GM23338 (cell line): ENCODE measurements around the gene PIGP. TPM values are rescaled to one million over a fixed set of nuclear protein-coding genes. Genes with fewer than 3 reads are reported as not detected.
A peak's percentile ranks its signal among the peaks of the same experiment; 100 is the strongest.

Source experiments
- ATAC-seq: fragments of 200-7000 bp; cut with Tn5 transposase; 3 replicates; pipeline ENCODE4 v1.9.1; 2020
- DNase-seq: peaks from one replicate; pipeline ENCODE4 v3.0.0-alpha.2; 2015; ENCODE audit warnings: low spot score
- H2AFZ ChIP-seq: fragments of 200-600 bp; sonication (generic); 2 replicates; pipeline ENCODE4 v1.8.0; 2016; ENCODE audit warnings: antibody characterized with exemption, mild to moderate bottlenecking, moderate library complexity
- H3F3A ChIP-seq: fragments of 200-600 bp; sonication (generic); replicated peaks from 2 replicates; pipeline ENCODE4 v1.8.0; 2017; ENCODE audit warnings: antibody characterized with exemption, mixed run types, low read depth
- H3K27ac ChIP-seq: fragments of 200-600 bp; sonication (generic); 2 replicates; pipeline ENCODE4 v1.6.1; 2016; ENCODE audit warnings: low read depth
- H3K27me3 ChIP-seq: fragments of 200-600 bp; sonication (generic); 2 replicates; pipeline ENCODE4 v1.8.0; 2016; ENCODE audit warnings: mild to moderate bottlenecking, mixed run types, moderate library complexity; ENCODE audit not compliant: insufficient read depth
- H3K36me3 ChIP-seq: fragments of 200-600 bp; sonication (generic); 2 replicates; pipeline ENCODE4 v1.8.0; 2016; ENCODE audit warnings: mild to moderate bottlenecking; ENCODE audit not compliant: insufficient read depth
- H3K4me1 ChIP-seq: fragments of 200-600 bp; sonication (generic); 2 replicates; pipeline ENCODE4 v1.8.0; 2016; ENCODE audit warnings: mild to moderate bottlenecking, moderate library complexity; ENCODE audit not compliant: insufficient read depth
- H3K4me2 ChIP-seq: fragments of 200-600 bp; sonication (generic); 2 replicates; pipeline ENCODE4 v1.7.1; 2017; ENCODE audit warnings: mixed run types
- H3K4me3 ChIP-seq: fragments of 200-600 bp; sonication (generic); 2 replicates; pipeline ENCODE4 v1.6.1; 2016; ENCODE audit warnings: mixed run types
- H3K79me2 ChIP-seq: fragments of 200-600 bp; sonication (generic); replicated peaks from 2 replicates; pipeline ENCODE4 v1.8.0; 2017; ENCODE audit warnings: mild to moderate bottlenecking; ENCODE audit not compliant: insufficient read depth
- H3K9me2 ChIP-seq: fragments of 200-600 bp; sonication (generic); 2 replicates; pipeline ENCODE4 v1.8.0; 2017; ENCODE audit not compliant: insufficient read depth
- H4K20me1 ChIP-seq: fragments of 200-600 bp; sonication (generic); replicated peaks from 2 replicates; pipeline ENCODE4 v1.8.0; 2017; ENCODE audit warnings: mild to moderate bottlenecking; ENCODE audit not compliant: insufficient read depth
- H3K27ac Mint-ChIP-seq: 2 replicates; pipeline ENCODE4 v1.8.0; 2020; ENCODE audit warnings: inconsistent platforms, mild to moderate bottlenecking, moderate library complexity, mixed read lengths
- H3K27me3 Mint-ChIP-seq: 3 replicates; pipeline ENCODE4 v1.8.0; 2022; ENCODE audit warnings: low read depth, mild to moderate bottlenecking, moderate library complexity, mixed read lengths, inconsistent platforms; ENCODE audit not compliant: insufficient read depth, poor library complexity
- H3K36me3 Mint-ChIP-seq: 3 replicates; pipeline ENCODE4 v1.8.0; 2021; ENCODE audit warnings: low read depth, mild to moderate bottlenecking, inconsistent platforms, moderate library complexity, mixed read lengths
- H3K4me1 Mint-ChIP-seq: 3 replicates; pipeline ENCODE4 v1.8.0; 2020; ENCODE audit warnings: mild to moderate bottlenecking, inconsistent platforms, mixed read lengths
- H3K4me3 Mint-ChIP-seq: 3 replicates; pipeline ENCODE4 v1.8.0; 2021; ENCODE audit warnings: moderate library complexity, mild to moderate bottlenecking, inconsistent platforms, mixed read lengths
- H3K9me3 Mint-ChIP-seq: 3 replicates; pipeline ENCODE4 v1.8.0; 2020; ENCODE audit warnings: moderate library complexity, mild to moderate bottlenecking, inconsistent platforms, mixed read lengths
- CREB1 ChIP-seq: fragments of 250-450 bp; sonication (Bioruptor Pico); IDR thresholded peaks from 2 replicates; pipeline ENCODE4 v1.5.0; 2020; ENCODE audit warnings: low read depth, mild to moderate bottlenecking, moderate library complexity
- EZH2 ChIP-seq: fragments of 200-600 bp; sonication (generic); IDR thresholded peaks from one replicate; pipeline ENCODE4 v1.8.0; 2017; ENCODE audit warnings: antibody characterized with exemption, mild to moderate bottlenecking, low read depth; ENCODE audit not compliant: unreplicated experiment
- EZH2phosphoT487 ChIP-seq: fragments of 200-600 bp; sonication (generic); IDR thresholded peaks from one replicate; pipeline ENCODE4 v1.8.1; 2018; ENCODE audit warnings: antibody characterized with exemption; ENCODE audit not compliant: unreplicated experiment
- JUNB ChIP-seq: IDR thresholded peaks from one replicate; pipeline ENCODE4 v1.6.1; 2016; ENCODE audit warnings: antibody characterized with exemption; ENCODE audit not compliant: unreplicated experiment
- NANOG ChIP-seq: IDR thresholded peaks from 2 replicates; pipeline ENCODE4 v1.6.1; 2016; ENCODE audit warnings: antibody characterized with exemption, borderline replicate concordance
- POLR2AphosphoS5 ChIP-seq: IDR thresholded peaks from 2 replicates; pipeline ENCODE4 v1.6.1; 2016; ENCODE audit warnings: antibody characterized with exemption, low read depth
- STAT1 ChIP-seq: IDR thresholded peaks from one replicate; pipeline ENCODE4 v1.6.1; 2016; ENCODE audit warnings: antibody characterized with exemption; ENCODE audit not compliant: unreplicated experiment
- ZNF114 ChIP-seq: fragments of 250-450 bp; sonication (Bioruptor Pico); IDR thresholded peaks from 2 replicates; pipeline ENCODE4 v1.5.0; 2020; ENCODE audit warnings: mild to moderate bottlenecking, moderate library complexity
- ZNF331 ChIP-seq: fragments of 250-450 bp; sonication (Bioruptor Pico); IDR thresholded peaks from 2 replicates; pipeline ENCODE4 v1.5.0; 2020; ENCODE audit warnings: low read depth, mild to moderate bottlenecking, moderate library complexity
- polyA plus RNA-seq: library from polyadenylated mRNA; unstranded; fragments of >200 nt; fragmentation: Nextera tagmentation; extraction: Ambion mirVana; gene quantifications from 2 replicates; pipeline ENCODE4 v1.2.1, GENCODE V29; 2016
- total RNA-seq: library from RNA; depleted of rRNA; stranded (reverse); fragments of >200 nt; shearing (Covaris generic); gene quantifications from 2 replicates; pipeline ENCODE4 v1.2.3, GENCODE V29; 2014
- TF ChIP-seq, protein P1 (sequence below), 2 experiments: fragments of 200-600 bp in 1 of 2; sonication (generic) in 1 of 2; conservative IDR thresholded peaks; 2 replicates each; pipeline versions ENCODE4 v1.5.1 to v1.6.1; 2016 to 2017; ENCODE audit warnings: antibody characterized with exemption in 2 of 2, low read depth in 2 of 2, mild to moderate bottlenecking in 2 of 2, moderate library complexity in 1 of 2
- TF ChIP-seq, protein P2 (sequence below): fragments of 250-450 bp; sonication (Bioruptor Pico); IDR thresholded peaks from 2 replicates; pipeline ENCODE4 v1.5.0; 2020; ENCODE audit warnings: mild to moderate bottlenecking, moderate library complexity
- TF ChIP-seq, protein P3 (sequence below): IDR thresholded peaks from 2 replicates; pipeline ENCODE4 v1.6.1; 2016; ENCODE audit warnings: antibody characterized with exemption
- TF ChIP-seq, protein P4 (sequence below): IDR thresholded peaks from one replicate; pipeline ENCODE4 v1.6.1; 2018; ENCODE audit warnings: antibody characterized with exemption; ENCODE audit not compliant: unreplicated experiment

Gene PIGP
- total and polyA plus RNA-seq, 2 experiments from 2014 or later, result 5.2 to 19.6 TPM

DNA sequence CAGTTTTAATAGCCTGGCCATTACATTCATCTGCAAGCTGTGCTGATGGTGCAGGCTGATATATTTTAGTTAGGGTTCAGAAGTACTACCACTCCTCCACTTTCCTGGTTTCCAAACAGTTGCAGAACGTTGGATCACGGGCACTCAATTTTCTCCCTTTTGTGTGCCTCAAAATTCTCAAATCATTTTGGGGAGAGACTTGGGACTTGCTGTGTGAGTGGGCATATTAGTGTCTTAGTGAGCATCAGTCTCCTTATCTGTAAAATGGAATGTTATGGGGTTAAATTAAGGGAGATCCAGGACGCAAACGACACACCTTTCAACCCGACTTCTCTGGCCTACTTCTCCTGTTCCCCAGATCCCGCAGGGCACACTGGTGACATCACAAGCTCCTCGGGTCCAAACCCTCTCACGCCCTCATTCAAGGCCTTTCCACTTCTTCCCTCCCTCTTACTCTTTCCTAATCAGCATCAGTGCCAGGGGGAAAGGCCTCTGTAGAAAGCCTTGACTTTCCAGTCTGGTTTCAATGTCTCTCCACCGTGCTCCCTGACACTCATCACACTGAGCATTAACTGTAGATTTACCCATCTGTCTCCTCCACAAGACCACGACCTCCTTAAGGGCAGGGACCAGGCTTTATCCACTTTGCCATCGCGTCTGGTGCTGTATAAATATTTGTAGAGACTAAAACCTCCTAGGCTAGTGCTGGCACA is 1.2 kb downstream of the PIGP start:
- Mint-ChIP-seq H3K27me3 (peaks cover 31% of the 10 kb centered on the region), H3K4me1 (peaks cover 20% of the 10 kb centered on the region), H3K4me3 (peak overlapping the region; percentile 68), H3K27ac (no peak overlapping the region), H3K9me3 (peaks cover 3% of the 10 kb centered on the region; the same call in 1 of the 3 replicates), H3K36me3 (peaks cover 12% of the 10 kb centered on the region)
- H3K79me2 ChIP-seq, result peaks cover 11% of the 10 kb centered on the region
- peaks cover 4% of the 10 kb centered on the region for H4K20me1 ChIP-seq
- H3K27ac ChIP-seq, result no peak overlapping the region
- peaks cover 5% of the 10 kb centered on the region; the same call in 1 of the 2 replicates for H3K4me1 ChIP-seq
- no peaks in the 10 kb centered on the region for H3K36me3 ChIP-seq
- peaks cover 44% of the 10 kb centered on the region for H3K27me3 ChIP-seq
- H3K9me2 ChIP-seq, result no peaks in the 10 kb centered on the region
- H2AFZ ChIP-seq, result peak overlapping the region; percentile 90
- peak overlapping the region; percentile 72 for H3K4me3 ChIP-seq
- peak overlapping the region; percentile 78 for H3K4me2 ChIP-seq
- DNase-seq (peak; percentile 20), ATAC-seq (no peak; the same call in 2 of the 3 replicates)
- no peak for TF ChIP-seq CREB1 (CRISPR knock-in tag)
- TF ChIP-seq, protein P1, sequence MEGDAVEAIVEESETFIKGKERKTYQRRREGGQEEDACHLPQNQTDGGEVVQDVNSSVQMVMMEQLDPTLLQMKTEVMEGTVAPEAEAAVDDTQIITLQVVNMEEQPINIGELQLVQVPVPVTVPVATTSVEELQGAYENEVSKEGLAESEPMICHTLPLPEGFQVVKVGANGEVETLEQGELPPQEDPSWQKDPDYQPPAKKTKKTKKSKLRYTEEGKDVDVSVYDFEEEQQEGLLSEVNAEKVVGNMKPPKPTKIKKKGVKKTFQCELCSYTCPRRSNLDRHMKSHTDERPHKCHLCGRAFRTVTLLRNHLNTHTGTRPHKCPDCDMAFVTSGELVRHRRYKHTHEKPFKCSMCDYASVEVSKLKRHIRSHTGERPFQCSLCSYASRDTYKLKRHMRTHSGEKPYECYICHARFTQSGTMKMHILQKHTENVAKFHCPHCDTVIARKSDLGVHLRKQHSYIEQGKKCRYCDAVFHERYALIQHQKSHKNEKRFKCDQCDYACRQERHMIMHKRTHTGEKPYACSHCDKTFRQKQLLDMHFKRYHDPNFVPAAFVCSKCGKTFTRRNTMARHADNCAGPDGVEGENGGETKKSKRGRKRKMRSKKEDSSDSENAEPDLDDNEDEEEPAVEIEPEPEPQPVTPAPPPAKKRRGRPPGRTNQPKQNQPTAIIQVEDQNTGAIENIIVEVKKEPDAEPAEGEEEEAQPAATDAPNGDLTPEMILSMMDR (conservative IDR thresholded peaks at IDR 0.05; ENCODE audit: low read depth in 2 of 2), result no peak
- TF ChIP-seq, protein P2, sequence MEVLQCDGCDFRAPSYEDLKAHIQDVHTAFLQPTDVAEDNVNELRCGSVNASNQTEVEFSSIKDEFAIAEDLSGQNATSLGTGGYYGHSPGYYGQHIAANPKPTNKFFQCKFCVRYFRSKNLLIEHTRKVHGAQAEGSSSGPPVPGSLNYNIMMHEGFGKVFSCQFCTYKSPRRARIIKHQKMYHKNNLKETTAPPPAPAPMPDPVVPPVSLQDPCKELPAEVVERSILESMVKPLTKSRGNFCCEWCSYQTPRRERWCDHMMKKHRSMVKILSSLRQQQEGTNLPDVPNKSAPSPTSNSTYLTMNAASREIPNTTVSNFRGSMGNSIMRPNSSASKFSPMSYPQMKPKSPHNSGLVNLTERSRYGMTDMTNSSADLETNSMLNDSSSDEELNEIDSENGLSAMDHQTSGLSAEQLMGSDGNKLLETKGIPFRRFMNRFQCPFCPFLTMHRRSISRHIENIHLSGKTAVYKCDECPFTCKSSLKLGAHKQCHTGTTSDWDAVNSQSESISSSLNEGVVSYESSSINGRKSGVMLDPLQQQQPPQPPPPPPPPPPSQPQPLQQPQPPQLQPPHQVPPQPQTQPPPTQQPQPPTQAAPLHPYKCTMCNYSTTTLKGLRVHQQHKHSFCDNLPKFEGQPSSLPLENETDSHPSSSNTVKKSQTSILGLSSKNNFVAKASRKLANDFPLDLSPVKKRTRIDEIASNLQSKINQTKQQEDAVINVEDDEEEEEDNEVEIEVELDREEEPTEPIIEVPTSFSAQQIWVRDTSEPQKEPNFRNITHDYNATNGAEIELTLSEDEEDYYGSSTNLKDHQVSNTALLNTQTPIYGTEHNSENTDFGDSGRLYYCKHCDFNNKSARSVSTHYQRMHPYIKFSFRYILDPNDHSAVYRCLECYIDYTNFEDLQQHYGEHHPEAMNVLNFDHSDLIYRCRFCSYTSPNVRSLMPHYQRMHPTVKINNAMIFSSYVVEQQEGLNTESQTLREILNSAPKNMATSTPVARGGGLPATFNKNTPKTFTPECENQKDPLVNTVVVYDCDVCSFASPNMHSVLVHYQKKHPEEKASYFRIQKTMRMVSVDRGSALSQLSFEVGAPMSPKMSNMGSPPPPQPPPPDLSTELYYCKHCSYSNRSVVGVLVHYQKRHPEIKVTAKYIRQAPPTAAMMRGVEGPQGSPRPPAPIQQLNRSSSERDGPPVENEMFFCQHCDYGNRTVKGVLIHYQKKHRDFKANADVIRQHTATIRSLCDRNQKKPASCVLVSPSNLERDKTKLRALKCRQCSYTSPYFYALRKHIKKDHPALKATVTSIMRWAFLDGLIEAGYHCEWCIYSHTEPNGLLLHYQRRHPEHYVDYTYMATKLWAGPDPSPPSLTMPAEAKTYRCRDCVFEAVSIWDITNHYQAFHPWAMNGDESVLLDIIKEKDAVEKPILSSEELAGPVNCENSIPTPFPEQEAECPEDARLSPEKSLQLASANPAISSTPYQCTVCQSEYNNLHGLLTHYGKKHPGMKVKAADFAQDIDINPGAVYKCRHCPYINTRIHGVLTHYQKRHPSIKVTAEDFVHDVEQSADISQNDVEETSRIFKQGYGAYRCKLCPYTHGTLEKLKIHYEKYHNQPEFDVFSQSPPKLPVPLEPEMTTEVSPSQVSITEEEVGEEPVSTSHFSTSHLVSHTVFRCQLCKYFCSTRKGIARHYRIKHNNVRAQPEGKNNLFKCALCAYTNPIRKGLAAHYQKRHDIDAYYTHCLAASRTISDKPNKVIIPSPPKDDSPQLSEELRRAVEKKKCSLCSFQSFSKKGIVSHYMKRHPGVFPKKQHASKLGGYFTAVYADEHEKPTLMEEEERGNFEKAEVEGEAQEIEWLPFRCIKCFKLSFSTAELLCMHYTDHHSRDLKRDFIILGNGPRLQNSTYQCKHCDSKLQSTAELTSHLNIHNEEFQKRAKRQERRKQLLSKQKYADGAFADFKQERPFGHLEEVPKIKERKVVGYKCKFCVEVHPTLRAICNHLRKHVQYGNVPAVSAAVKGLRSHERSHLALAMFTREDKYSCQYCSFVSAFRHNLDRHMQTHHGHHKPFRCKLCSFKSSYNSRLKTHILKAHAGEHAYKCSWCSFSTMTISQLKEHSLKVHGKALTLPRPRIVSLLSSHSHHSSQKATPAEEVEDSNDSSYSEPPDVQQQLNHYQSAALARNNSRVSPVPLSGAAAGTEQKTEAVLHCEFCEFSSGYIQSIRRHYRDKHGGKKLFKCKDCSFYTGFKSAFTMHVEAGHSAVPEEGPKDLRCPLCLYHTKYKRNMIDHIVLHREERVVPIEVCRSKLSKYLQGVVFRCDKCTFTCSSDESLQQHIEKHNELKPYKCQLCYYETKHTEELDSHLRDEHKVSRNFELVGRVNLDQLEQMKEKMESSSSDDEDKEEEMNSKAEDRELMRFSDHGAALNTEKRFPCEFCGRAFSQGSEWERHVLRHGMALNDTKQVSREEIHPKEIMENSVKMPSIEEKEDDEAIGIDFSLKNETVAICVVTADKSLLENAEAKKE (CRISPR knock-in tag), result no peak
- TF ChIP-seq ZNF114 (CRISPR knock-in tag), result no peak
- TF ChIP-seq, protein P3, sequence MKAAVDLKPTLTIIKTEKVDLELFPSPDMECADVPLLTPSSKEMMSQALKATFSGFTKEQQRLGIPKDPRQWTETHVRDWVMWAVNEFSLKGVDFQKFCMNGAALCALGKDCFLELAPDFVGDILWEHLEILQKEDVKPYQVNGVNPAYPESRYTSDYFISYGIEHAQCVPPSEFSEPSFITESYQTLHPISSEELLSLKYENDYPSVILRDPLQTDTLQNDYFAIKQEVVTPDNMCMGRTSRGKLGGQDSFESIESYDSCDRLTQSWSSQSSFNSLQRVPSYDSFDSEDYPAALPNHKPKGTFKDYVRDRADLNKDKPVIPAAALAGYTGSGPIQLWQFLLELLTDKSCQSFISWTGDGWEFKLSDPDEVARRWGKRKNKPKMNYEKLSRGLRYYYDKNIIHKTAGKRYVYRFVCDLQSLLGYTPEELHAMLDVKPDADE, result no peak
- TF ChIP-seq, protein P4, sequence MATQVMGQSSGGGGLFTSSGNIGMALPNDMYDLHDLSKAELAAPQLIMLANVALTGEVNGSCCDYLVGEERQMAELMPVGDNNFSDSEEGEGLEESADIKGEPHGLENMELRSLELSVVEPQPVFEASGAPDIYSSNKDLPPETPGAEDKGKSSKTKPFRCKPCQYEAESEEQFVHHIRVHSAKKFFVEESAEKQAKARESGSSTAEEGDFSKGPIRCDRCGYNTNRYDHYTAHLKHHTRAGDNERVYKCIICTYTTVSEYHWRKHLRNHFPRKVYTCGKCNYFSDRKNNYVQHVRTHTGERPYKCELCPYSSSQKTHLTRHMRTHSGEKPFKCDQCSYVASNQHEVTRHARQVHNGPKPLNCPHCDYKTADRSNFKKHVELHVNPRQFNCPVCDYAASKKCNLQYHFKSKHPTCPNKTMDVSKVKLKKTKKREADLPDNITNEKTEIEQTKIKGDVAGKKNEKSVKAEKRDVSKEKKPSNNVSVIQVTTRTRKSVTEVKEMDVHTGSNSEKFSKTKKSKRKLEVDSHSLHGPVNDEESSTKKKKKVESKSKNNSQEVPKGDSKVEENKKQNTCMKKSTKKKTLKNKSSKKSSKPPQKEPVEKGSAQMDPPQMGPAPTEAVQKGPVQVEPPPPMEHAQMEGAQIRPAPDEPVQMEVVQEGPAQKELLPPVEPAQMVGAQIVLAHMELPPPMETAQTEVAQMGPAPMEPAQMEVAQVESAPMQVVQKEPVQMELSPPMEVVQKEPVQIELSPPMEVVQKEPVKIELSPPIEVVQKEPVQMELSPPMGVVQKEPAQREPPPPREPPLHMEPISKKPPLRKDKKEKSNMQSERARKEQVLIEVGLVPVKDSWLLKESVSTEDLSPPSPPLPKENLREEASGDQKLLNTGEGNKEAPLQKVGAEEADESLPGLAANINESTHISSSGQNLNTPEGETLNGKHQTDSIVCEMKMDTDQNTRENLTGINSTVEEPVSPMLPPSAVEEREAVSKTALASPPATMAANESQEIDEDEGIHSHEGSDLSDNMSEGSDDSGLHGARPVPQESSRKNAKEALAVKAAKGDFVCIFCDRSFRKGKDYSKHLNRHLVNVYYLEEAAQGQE, result no peak
- no peak for TF ChIP-seq STAT1
- TF ChIP-seq EZH2phosphoT487, result no peak
- no peak for TF ChIP-seq ZNF331 (CRISPR knock-in tag)
- no peak for TF ChIP-seq NANOG
- no peak for TF ChIP-seq POLR2AphosphoS5
- no peak for TF ChIP-seq EZH2
- TF ChIP-seq JUNB, result no peak
- H3F3A ChIP-seq, result no peaks in the 10 kb centered on the region
